Measurements from ENCODE around the gene ZNF710. TPM values are rescaled to one million over a fixed set of nuclear protein-coding genes. Genes with fewer than 3 reads are reported as not detected.
A peak's percentile ranks its signal among the peaks of the same experiment; 100 is the strongest.

The ZNF710 gene
- total RNA-seq, 1 experiment from 2014 or later, result 10.0 TPM

DNA sequence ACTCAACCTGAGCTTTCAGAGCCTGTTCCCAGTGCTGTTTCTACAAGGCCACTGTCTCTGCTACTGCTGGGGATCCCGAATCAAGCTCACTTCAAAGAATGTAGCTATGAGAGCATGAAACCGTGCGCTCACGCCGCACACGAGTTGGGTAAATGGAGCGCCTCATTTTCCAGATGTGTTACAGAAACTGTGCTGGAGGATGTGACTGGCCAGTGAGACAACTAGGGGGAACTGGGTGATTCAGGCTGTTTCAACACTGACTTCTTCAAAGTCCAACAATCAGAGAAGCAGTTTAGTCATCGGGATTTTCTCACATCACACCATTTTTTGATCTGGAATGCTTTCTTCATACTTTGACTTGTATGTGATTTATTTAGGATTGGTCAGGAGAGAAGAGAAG is 3.5 kb downstream of the ZNF710 start:
- ChIA-PET POLR2A (interaction anchor here (1.0 kb wide), 1 partner anchor 13 kb away, joined by 3 read pairs; no protein-coding TSS in a partner anchor), CTCF (interaction anchor here (1.0 kb wide), 1 partner anchor 67 kb away, joined by 3 read pairs; no protein-coding TSS in a partner anchor)

More for the DNA sequence above, 3.5 kb downstream of the ZNF710 start:
- peaks cover 30% of the 10 kb centered on the region for H3K79me2 ChIP-seq (ENCODE audit: insufficient read depth, low read length)
- H3K4me3 ChIP-seq (replicated peaks in 1 of 2; ENCODE audit: low read depth in 1 of 2, low read length in 2 of 2), result peak overlapping the region in 1 of 2 experiments; percentile 20; a peak in 2 of 4 replicates
- DNase-seq (ENCODE audit: low read depth, low spot score) (no peak), ATAC-seq (no peak)
- peak overlapping the region; percentile 91 for H3K4me2 ChIP-seq (ENCODE audit: low read length)
- H3K9ac ChIP-seq (ENCODE audit: low read length), result peak overlapping the region; percentile 8
- RAD21 ChIA-PET (ENCODE audit: low non-redundant PET in 1 of 2, low total read pairs in 2 of 2, uncharacterized antibody in 2 of 2, unreplicated experiment in 2 of 2), result no interaction called here
- H3K9me3 ChIP-seq (ENCODE audit: control insufficient read depth in 1 of 2, insufficient read depth in 1 of 2, low read depth in 1 of 2, low read length in 2 of 2), result no peaks in the 10 kb centered on the region
- peaks cover 33 to 61% of the 10 kb centered on the region in 2 experiments for H3K4me1 ChIP-seq (ENCODE audit: control insufficient read depth in 1 of 2, insufficient read depth in 2 of 2, low read length in 2 of 2)
- intact Hi-C loops (cut with micrococcal nuclease), result loop anchor here (5.0 kb wide), 1 partner anchor 68 kb away; no protein-coding TSS in a partner anchor
- H3K9me2 ChIP-seq (ENCODE audit: insufficient read depth), result no peaks in the 10 kb centered on the region
- H4K20me1 ChIP-seq (ENCODE audit: insufficient read depth), result no peaks in the 10 kb centered on the region
- H3K27me3 ChIP-seq (ENCODE audit: insufficient read depth, low read length), result no peaks in the 10 kb centered on the region
- TF ChIP-seq CTCF (IDR thresholded peaks at IDR 0.05 in 2 of 3, conservative IDR thresholded peaks at IDR 0.05 in 1 of 3; ENCODE audit: borderline replicate concordance in 1 of 3, insufficient read depth in 1 of 3, low read depth in 2 of 3, low read length in 2 of 3), result no peak
- TF ChIP-seq, protein P1, sequence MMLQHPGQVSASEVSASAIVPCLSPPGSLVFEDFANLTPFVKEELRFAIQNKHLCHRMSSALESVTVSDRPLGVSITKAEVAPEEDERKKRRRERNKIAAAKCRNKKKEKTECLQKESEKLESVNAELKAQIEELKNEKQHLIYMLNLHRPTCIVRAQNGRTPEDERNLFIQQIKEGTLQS (IDR thresholded peaks at IDR 0.05), result no peak
- no peak for TF ChIP-seq POLR2AphosphoS5 (IDR thresholded peaks at IDR 0.05; ENCODE audit: low read depth, low read length)
- TF ChIP-seq ZFX (IDR thresholded peaks at IDR 0.05), result no peak
- TF ChIP-seq YY1 (IDR thresholded peaks at IDR 0.05; ENCODE audit: extremely low read depth, insufficient replicate concordance, low read depth, low read length), result no peak
- TF ChIP-seq FOSL1 (IDR thresholded peaks at IDR 0.05; ENCODE audit: low read depth), result no peak
- no peak for TF ChIP-seq REST (IDR thresholded peaks at IDR 0.05; ENCODE audit: low read depth)
- no peak for TF ChIP-seq JUND (IDR thresholded peaks at IDR 0.05)
- no peak for TF ChIP-seq SIN3A (IDR thresholded peaks at IDR 0.05; ENCODE audit: low read depth)
- no peak for TF ChIP-seq EZH2phosphoT487 (IDR thresholded peaks at IDR 0.05; ENCODE audit: borderline replicate concordance)
- TF ChIP-seq ELF1 (IDR thresholded peaks at IDR 0.05; ENCODE audit: borderline replicate concordance, low read depth), result no peak
- TF ChIP-seq, protein P2, sequence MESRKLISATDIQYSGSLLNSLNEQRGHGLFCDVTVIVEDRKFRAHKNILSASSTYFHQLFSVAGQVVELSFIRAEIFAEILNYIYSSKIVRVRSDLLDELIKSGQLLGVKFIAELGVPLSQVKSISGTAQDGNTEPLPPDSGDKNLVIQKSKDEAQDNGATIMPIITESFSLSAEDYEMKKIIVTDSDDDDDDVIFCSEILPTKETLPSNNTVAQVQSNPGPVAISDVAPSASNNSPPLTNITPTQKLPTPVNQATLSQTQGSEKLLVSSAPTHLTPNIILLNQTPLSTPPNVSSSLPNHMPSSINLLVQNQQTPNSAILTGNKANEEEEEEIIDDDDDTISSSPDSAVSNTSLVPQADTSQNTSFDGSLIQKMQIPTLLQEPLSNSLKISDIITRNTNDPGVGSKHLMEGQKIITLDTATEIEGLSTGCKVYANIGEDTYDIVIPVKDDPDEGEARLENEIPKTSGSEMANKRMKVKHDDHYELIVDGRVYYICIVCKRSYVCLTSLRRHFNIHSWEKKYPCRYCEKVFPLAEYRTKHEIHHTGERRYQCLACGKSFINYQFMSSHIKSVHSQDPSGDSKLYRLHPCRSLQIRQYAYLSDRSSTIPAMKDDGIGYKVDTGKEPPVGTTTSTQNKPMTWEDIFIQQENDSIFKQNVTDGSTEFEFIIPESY (IDR thresholded peaks at IDR 0.05; ENCODE audit: extremely low read depth, insufficient replicate concordance, low read length), result no peak
- no peak for TF ChIP-seq RAD21 (IDR thresholded peaks at IDR 0.05; ENCODE audit: low read depth)
- TF ChIP-seq EZH2 (IDR thresholded peaks at IDR 0.05), result no peak
- no peaks in the 10 kb centered on the region for H3K36me3 ChIP-seq (ENCODE audit: control insufficient read depth in 1 of 2, insufficient read depth in 2 of 2, low read length in 2 of 2)
- H3K27ac ChIP-seq (ENCODE audit: low read depth, low read length), result peak overlapping the region; percentile 17; the same call in 1 of the 2 replicates
- no peak overlapping the region for H2AFZ ChIP-seq (ENCODE audit: low read depth, low read length, poor library complexity, severe bottlenecking)
- no TSS peak for BruUV-seq (replicated peaks)
